CD4-positive, alpha-beta T cell treated with Interleukin-15 for 4 hours (primary cell): Measurements from ENCODE around the gene C1QTNF8.

Source experiments
- DNase-seq: peaks from one replicate; pipeline ENCODE4 v3.0.0-alpha.2; 2020; ENCODE audit warnings: low spot score

Gene C1QTNF8, protein sequence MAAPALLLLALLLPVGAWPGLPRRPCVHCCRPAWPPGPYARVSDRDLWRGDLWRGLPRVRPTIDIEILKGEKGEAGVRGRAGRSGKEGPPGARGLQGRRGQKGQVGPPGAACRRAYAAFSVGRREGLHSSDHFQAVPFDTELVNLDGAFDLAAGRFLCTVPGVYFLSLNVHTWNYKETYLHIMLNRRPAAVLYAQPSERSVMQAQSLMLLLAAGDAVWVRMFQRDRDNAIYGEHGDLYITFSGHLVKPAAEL

DNA sequence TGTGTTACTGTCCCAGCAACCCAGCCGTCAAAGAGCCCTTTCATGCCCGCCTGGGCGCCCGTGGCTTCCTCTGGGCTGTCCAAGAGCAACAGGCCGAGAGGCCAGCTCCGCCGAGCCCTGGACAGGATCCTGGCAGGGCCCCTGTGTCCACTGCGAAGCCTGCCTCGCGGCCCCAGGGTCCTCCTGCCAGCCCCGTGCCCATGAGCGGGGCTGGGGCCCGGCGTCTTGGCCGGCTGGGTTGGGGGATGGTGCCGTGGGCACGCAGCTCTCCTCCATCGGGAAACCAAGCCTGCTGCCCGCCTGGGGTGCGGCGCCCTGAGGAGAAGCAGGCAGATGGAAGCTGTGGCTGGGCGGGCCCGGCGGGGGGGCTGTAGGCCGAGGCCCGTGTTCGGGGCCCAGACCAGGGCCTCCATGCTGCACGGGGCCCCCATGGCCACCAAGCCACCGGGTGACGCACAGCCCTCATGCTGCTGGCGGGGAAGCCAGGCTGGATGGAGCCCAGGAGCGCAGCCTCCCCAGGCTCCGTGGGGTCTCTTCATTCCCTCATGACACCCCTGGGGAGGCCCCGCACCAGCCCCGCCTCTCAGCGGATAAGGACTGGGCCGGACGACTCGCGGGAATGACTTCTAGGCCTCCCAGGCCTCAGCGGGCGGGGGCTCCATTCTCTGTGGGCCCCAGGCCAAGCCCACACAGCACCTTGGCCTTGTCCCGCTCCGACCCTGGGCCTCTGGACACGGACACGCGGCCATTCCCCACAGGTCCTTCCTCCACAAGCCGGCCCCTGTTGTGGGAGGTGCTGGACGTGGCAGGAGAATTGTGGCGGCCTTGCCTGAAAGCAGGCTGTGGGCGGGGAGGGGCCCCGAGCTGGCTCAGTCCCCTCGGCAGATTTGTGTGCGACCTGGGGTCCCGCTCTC lies at the start of gene C1QTNF8:
Gene C1QTNF8 (minus strand): TSS at position 76 of the 914 bp plus-strand sequence. CDS start 1,322 bp downstream, outside the sequence.
- no peak for DNase-seq

DNA sequence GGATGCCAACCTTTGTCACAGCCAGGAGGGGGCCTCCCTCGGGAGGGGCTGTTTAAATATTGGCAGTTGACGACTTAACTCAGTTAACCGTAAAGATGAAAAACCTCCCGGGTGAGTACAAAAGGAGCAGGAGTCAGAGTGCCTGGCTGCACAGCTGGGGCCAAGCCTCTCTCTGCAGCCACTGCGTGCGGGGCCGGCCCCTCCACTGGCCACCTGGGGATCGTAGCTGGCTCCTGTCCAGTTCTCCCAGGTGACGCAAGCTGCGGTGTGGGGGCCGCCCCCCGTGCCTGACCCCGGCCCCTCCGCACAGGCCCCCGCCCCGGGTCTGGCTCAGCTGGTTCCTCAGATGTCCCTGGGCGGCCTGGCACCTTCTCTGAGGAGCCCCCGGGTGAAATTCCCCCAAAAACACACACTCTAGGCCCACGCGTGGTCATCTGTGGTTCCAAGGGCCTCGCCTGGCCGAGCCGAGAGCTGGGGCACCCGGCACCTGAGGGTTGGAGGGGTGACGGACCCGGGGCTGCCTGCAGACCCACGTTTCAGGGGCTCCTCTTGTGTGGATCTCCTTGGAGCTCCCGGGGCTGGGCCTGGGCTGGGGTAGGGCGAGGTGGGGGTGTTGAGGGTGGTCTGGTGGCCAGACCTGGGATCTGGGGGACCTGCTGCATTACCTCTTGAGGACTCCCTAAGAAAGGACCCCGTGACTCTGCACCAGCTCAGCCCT lies 49.5 kb upstream of the C1QTNF8 start:
- DNase-seq, result no peak

DNA sequence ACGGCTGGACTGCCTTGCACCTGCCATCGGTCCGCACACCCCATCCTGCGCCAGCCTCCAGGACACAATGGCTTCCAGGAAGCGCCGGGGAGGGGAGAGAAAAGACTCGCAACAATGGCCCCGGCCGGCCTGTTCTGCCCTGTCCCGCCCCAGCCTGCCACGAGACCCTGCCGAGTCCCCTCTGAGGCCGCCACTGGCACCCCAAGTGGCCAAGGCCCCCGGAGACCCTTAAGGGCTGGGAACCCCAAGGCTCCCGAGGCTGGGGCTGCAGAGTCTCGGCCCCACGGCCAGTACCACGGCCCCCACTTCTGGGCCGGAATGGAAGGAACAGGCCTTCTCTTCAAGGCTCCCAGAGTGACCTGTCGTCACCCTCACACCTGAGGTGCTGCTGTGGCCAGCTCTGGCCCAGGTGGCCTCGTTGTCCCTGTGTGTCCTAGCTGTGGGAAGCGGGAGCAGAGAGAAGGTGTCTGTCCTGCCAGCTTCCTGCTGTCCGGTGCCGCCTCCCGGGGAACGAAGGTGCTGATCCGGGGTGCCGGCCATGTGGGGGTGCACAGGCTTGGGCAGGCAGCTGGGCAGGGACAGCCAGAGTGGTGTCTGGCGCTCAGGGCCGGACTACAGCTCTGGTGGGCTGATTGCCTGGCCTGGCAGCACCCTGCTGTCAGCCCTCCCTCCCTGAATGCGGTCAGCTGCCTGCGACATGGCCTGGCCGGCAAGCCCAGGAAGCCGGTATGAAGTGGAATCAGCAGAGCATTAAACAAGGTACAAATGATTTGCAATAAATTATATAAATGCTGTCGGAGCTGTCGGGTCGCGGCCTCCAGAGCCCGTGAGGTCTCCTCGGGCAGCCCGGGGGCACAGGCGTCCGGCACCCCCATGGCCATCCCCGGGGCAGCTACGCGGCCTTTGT lies 48.7 kb upstream of the C1QTNF8 start:
- DNase-seq, result no peak

DNA sequence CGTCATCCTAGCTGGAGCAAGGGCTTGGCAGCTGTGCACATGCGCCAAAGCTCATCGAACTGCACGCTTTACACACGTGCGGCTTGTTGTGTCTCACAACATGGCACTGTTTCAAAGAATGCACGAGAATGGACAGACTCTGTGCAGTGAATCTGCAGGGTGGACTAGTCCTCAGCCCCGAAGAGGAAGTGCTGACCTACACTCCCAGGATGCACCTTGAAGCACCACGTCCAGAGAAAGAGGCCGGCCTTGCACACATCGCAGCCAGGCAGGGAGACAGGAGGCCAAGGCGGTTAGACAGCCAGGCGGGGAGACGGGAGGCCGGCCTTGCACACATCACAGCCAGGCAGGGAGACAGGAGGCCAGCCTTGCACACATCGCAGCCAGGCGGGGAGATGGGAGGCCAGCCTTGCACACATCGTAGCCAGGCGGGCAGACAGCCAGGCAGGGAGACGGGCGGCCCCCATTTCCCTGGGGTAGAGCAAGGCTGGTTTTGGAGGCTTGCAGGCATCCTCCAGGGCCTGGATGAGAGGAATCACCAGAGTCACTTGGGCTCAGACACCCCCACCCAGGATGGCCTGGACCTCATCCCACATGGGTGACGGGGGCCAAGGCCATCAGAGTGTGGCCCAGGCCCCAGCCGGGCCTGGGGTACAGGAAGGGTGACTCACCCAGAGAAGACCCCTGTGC lies 47.9 kb upstream of the C1QTNF8 start:
- DNase-seq, result no peak

DNA sequence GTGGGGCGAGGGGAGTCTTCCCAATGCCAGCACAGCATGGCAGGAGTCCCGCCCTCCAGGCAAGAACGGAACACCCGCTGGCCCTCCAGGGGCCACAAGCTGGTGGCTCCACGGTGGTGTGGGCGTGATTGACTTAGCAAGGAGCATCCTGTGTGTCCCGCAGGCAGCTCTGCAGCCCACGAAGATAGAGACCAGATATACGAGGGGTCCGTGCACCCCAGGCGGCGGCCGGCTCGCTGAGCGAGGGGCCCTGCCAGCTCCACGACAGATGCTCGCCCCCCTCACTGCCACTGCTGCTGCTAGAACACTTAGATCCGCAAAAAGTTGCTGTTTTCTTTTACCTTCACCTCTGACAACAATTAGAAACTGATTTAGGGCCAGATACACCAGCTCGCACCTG lies 46.9 kb upstream of the C1QTNF8 start:
- no peak for DNase-seq

DNA sequence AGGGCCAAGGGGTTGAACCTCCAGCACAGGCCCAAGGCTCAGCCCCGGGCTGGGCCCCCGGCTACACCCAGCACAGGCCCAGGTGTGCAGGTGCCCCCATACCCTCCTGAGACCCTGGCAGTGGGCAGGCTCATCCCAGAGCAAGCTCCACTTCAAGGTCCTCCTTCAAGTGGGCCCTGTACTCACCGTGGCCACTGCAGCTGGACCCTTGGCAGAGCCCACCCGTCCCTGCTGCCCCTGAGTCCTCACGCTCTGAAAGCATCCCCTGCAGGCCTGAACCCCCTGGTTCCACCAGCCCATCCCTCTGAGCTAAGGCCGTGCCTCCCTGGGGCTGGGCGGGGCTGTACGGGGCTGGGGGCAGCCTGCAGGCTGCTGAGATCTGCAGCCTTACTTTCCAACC lies 45.7 kb upstream of the C1QTNF8 start:
- no peak for DNase-seq

DNA sequence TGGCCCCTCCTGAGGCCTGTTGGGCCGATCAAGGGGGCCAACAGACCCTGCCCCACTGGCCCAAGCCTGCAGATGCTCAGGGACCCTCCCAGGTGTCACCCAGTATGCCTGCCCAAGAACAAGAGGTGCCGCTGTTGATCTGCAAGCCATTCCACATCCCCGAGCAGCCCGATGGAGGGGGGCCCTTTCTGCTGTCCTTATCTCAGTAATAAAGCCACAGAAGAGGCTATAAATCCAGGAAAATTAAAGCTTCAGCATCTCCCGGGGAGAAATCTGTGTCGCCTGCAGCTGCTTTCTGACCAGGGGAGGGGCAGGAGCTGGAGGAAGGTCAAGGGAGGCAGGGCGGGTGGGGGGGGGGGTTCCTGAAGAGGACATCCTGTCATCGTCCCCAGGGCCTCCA lies 45.1 kb upstream of the C1QTNF8 start:
- DNase-seq, result no peak

DNA sequence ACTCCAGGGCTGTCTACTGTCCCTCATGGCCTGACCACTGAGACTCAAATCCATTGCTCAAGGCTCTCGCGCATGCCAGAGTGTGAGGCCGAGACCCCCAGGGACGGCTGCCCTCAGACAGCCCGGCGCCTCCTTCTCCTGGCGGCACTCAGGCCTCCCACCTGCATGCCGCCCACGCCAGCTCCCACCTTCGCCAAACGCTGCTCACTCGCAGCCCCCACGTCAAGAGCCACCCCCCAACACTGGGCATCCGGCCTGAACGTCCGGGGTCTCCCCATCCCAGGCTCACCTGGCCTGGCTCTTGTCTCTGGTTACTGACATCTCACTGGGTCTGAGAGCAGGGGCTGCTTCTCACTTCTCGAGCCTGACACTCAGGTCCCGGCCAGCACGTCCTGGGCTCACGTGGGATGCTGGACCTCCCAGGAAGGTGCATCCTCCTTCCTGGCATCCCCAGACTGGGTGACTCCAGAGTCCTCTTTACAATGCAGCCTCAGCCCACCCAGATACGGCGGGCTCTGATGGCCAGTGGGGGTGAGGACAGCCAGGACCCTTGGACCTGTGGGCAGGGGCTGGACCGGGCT lies 44.6 kb upstream of the C1QTNF8 start:
- no peak for DNase-seq

DNA sequence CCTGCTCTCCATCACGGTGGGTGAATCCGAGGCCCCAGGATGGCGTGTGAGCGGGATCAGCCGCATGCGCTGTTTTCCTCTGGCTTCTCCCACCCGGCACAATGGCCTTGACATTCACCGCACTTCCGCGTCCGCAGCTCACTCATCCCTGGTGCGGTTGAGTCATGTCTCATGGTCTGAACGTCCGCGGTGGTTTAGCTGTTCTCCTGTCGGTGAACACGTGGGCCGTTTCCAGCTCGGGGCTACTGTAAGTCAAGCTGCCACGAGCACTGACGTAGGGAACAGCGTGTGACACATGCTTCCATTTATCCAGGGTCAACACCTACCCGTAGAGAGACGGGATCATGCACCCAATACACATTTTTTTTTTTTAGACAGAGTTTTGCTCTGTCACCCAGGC lies 41.6 kb upstream of the C1QTNF8 start:
- no peak for DNase-seq

DNA sequence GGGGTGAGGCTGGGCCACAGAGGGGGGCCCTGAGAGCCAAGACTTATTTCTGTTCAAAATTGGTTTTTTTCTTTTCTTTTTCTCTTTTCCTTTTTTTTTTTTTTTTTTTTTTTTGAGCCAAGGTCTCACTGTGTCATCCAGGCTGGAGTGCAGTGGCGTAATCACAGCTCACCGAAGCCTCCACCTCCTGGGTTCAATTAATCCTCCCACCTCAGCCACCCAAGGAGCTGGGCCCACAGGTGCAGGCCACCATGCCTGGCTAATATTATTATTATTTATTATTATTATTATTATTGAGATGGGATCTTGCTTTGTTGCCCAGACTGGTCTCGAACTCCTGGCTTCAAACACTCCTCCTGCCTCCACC lies 39.4 kb upstream of the C1QTNF8 start:
- DNase-seq, result no peak

DNA sequence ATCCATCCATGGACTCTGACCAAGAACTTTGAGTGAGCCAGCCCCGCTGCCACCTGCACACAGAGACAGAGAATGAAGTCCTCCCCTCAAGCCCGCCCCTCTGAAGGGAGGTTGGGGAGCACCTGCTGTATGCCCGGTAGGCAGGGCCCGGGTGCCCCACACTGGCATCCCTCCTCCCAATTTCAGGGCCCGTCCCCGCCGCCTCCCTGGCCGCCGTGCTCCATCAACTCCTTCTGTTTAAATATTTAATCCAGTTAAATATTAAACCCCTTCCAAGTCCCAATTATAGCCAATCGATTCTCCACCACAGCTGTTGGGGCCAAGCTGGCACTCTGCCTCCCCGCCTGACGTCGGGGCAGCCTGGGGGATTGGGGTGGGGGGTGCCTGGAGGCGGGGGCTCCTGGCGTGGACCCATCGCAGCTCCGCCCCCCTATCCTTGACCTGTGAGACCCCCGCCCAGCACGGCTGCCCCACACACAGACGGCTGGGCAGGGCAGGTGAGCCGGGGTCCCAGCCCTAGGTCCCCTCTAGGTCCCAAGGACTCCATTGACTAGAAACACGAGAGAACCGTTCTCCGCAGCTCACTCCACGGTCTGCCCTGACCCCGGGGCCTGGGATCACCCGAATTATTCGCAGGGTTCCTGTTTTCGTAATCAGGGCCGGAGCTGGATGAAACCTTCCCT lies 38.9 kb upstream of the C1QTNF8 start:
- DNase-seq, result no peak

DNA sequence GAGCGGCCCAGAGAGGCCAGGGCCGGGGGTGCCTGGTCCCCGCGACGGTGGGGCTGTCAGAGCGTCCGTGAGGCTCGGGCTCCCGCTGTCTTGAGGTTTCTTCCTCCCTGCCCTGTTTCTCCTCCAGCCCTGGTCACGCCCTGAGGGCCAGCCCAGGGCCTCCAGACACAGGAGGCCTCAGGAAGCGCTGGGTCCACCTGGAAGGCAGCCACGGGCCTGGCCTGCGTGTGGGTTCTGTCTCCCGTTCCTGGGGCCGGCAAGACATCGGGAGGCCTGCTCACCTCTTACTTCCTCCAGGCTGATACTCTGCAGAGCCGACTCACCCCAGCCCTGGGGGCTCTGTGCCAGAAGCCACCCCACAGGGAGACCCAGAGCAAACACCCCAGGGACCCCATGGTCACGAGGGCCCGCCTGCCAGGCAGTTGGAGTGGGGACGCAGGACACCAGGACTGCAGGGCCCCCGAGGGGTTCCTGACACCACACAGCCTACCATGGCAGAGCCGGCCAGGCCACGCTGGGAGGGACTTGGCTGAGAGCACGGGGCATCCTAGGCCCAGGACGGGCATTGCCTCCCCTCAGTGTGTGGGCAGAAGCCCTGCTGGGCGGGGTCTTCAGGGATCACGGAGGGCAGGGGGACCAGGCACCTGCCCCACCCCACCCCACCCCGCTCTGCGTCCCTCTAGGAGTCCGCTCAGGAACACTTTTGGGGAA lies 37.9 kb upstream of the C1QTNF8 start:
- no peak for DNase-seq

DNA sequence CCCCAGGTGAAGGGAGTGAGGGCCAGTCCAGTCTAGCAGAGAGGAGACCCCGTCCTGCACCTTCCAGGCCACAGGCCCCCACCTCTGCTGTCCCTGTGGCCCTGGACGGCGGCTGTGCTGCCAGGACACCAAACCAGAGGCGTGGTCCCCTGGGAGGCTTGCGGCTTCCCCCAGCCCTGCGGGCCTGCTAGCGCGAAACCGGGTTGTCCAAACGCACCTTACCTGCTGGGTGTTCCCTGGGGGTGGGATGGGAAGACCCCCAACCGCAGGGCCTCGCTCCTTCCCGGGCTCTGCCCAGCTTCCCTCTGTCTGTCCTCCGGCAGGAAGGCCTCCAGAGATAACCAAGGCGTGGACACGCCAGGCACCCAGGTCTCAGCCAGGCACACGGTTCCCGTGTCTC lies 37.2 kb upstream of the C1QTNF8 start:
- no peak for DNase-seq

DNA sequence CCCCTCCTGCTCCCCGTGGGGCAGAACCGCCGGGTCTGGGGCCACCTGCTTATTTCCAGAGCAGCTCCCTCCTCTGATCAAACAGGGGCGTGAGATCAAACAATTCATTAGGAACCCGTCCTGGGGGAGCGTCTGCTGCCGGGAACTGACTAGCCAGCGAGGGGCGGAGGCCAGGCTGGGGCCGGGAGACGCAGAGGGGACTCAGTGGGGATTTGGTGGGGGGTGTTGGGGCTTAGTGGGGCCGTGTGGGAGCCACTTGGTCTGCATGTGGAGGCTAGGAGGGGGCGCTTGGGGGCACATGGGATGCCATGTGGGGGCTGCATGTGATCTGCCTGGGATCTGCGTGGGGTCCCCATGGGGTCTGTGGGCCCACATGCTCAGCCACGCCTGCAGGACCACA lies 36.4 kb upstream of the C1QTNF8 start:
- DNase-seq, result no peak

DNA sequence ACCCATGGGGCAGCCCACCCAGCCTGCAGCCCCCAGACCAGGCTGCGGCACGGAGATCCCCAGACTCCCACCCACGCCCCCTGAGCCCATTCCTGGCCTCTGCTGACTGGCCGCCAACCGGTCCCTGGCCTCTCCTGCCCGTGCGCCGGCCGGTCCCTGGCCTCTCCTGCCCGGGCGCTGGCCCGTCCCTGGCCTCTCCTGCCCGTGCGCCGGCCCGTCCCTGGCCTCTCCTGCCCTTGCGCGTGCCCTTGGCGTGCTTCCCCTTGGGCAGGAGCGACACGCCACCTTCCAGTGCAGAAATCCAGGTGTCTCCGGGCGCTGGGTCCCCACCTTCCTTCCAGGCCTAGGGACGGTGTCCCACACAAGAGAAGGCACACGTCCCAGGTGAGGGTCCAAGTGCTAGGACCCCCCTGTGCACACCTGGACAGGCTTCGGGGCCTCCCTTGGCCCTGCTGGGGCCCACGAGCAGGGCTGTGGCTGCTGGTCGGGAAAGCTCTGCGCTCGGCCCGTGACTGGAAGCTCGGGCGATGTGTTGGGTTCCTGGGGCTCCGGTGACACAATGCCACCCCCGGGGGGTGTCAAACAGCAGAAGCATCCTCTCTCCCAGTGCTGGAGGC lies 35.4 kb upstream of the C1QTNF8 start:
- DNase-seq, result no peak

DNA sequence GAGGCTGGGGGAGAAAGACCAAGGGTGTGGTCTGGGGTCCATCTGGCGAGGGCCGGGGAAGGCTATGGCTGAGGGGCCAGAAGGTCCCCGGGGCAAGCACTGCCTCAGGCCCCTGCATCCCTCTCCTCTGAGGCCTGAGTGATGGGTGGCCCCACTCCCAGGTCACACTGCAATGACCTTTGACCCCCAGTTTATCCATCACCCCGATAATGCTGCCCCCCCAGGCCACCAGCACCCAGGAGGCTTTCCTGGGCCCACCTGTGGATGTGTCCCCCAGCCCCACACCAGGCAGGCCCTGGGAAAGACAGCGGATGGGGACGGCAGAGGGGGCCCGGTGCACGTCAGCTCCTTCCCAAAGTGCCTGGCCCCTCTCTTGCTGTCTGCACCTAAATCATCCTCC lies 34.3 kb upstream of the C1QTNF8 start:
- DNase-seq, result no peak

DNA sequence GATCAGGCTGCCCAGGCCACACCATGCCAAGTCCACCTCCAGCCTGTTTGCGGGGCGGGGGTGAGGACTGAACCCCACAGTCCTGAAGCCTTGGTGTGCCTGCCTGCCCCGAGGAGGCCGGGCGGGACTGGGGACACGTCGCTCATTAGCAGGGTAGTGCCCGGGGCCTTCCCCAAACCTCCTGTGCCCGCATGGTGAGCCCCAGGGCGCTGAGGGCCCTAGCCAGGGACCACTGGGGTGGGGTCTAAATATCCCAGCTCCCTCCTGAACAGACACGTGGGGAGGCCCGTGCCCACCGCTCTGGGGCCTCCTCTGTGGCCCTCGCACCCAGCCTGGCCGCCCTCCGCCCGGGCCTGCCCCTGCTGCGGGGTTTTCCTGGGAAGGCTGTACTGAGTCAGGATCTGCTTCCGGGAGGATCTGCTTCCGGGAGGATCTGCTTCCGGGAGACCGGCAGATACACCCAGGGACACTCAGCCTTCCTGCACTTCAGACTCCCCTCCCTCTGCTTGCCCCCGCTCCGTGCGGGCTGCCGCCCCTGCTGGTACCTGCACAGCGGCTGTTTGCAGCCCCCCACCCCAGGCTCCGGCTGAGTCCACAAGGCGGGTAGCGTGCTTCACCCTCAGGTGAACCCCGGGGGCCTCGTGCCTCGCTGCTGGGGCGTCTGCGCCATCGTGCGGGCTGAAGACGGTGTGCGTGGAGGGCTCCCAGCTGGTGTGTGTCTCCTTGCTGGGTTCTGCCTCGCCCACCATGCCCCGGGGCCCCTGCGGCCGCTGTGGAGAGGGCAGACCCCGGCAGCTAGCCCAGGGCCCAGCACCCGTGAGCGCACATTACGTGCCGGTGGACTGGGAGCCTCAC lies 33.3 kb upstream of the C1QTNF8 start:
- DNase-seq, result no peak
